ENCODE data around the gene ODAD4.

DNA sequence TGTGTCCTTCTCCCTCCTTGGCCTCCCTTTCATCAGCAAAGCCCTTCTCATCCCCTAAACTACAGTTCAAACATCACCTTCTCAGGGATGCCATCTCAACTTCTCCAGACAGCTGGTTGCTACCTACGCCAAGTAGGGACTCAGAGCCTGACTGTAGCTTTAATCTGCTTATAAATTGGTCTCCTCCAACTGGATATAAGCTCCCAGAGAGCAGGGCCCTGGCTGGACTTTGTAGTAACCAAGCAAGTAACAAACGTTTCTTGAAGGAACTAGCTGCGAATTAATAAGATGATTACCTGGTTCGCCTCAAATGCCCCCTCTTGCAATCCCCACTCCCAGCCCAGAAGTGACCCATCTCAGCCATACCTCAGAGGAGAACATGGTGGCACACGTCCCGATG is 47.7 kb upstream of the ODAD4 start:
- TF ChIP-seq, protein P1, sequence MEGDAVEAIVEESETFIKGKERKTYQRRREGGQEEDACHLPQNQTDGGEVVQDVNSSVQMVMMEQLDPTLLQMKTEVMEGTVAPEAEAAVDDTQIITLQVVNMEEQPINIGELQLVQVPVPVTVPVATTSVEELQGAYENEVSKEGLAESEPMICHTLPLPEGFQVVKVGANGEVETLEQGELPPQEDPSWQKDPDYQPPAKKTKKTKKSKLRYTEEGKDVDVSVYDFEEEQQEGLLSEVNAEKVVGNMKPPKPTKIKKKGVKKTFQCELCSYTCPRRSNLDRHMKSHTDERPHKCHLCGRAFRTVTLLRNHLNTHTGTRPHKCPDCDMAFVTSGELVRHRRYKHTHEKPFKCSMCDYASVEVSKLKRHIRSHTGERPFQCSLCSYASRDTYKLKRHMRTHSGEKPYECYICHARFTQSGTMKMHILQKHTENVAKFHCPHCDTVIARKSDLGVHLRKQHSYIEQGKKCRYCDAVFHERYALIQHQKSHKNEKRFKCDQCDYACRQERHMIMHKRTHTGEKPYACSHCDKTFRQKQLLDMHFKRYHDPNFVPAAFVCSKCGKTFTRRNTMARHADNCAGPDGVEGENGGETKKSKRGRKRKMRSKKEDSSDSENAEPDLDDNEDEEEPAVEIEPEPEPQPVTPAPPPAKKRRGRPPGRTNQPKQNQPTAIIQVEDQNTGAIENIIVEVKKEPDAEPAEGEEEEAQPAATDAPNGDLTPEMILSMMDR (IDR thresholded peaks at IDR 0.05; ENCODE audit: poor library complexity) = no peak
- TF ChIP-seq EZH2phosphoT487 (IDR thresholded peaks at IDR 0.05; ENCODE audit: low read depth, severe bottlenecking, unreplicated experiment) (no peak), EZH2 (IDR thresholded peaks at IDR 0.05; ENCODE audit: borderline replicate concordance) (no peak)
